ENCODE measurements around the gene EDEM2.
A peak's percentile ranks its signal among the peaks of the same experiment; 100 is the strongest.
"Not testable (repeated sequence)": the region's sequence is repeated elsewhere in the genome, so short reads cannot be mapped to it uniquely, and the experiment has no call there.

EDEM2 gene

GRCh38 chr20:35146920-35147574 lies at the start of gene EDEM2:
EDEM2 (minus strand) TSS chr20:35147336; CDS start chr20:35147258, 78 bp downstream.
- peak; percentile 91 for DNase-seq (ENCODE audit: low read depth)

- DNase-seq (ENCODE audit: low read depth), result no peak
Measured at GRCh38 chr20:35196313-35196712, 49.2 kb upstream of the EDEM2 start.

DNA sequence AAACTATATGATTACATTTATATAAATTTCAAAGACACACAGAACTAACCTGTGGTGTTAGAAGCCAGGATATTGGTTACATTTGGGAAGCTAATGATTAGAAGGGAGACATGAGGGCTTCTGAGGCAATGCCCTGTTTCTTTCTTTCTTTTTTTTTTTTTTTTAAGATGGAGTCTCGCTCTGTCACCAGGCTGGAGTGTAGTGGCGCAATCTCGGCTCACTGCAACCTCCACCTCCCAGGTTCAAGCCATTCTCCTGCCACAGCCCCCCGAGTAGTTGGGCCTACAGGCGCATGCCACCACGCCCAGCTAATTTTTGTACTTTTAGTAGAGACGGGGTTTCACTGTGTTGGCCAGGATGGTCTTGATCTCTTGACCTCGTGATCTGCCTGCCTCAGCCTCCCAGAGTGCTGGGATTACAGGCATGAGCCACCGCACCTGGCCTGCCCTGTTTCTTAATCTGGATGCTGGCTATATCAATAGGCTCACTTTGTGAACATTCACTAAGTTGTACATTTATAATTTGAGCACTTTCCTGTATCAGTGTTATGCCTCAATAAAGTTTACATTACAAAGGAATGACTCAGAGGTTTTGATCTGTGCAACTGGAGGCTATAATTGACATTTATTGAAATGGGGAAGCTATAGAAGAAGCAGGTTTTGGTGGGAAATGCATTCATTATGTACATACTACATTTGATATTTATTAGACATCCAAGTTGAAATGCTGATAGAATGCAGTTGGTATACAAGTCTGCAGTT lies 46.1 kb upstream of the EDEM2 start:
- not testable (repeated sequence) for DNase-seq (ENCODE audit: low read depth)

GRCh38 chr20:35192118-35192872 lies 45.2 kb upstream of the EDEM2 start:
- no peak for DNase-seq (ENCODE audit: low read depth)

DNA sequence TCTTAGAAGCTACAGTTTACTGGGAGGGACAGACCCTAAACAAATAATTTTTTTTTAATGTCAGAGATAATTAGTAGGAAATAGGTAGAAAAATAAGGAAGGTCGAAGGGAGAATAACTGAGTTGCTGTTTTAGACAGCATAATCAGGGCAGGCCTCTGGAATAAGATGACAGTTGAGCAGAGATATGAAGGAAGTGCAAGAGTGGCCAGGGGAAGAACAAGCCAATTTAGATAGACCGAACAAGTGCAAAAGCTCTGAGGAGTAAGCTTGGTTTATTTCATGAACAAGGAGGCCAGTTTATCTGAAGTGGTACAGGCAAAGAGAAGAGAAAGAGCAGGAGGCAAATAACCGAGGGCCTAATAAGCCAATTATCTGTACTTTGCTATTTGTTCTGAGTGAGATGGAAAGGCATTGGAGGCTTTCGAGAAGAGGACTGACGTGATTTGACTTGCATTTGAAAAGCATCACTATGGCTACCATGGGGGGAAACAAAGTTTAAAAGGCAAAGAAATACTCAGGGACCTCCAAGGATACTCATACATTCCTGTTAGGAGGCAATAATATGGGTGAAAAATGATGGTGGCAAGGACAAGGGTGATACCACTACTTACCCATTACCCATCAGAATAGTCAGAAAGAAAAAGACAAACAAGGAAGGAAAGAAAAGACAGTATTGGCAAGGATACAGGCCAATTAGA lies 44.4 kb upstream of the EDEM2 start:
- DNase-seq (ENCODE audit: low read depth), result no peak

DNA sequence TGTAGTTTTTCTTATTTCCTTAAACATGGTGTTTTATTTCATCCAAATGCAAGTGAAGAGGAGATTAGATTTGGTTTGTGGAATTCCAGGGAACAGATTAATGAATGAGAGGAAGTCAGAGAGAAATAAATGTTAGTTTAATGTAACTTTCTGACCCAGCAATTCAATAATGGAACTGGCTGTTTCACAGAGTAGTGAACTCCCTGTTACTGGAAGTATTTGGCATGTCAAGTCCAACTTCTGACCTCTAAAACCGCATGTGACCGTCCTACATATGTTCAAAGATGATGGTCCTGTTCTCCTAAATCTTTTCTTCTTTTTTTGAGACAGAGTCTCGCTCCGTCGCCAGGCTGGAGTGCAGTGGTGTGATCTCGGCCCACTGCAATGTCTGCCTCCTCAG lies 43.4 kb upstream of the EDEM2 start:
- DNase-seq (ENCODE audit: low read depth), result no peak

GRCh38 chr20:35189223-35189622 lies 42.1 kb upstream of the EDEM2 start:
- not testable (repeated sequence) for DNase-seq (ENCODE audit: low read depth)

DNA sequence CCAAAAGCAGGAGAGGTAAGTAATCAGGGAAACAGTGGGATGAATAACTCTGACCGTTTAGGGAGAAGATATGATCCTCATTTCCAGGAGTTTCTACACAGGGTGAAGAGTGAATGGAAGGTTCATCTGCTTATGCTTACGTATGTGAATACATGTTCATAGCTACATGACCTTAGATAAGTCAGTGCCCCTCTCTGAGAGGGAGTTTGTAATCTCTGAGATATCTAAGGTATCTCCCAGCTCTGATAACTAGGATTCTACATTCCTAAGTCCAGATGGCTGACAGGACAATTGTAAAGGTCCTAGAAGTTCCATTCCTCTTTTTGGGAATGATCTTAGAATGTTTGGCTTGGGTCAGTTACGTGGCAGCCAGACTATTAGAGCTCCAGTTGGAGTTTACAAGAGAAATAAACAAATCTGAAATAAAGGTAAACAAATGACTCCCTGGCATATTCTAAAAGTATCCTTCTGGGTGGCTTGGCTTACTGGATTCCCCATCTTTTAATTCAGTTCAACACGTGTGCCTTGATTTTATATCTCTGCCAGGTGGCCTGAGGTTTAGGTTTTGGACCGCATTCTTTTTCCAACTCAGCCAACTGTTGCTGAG lies 40.6 kb upstream of the EDEM2 start:
- DNase-seq (ENCODE audit: low read depth), result no peak

DNA sequence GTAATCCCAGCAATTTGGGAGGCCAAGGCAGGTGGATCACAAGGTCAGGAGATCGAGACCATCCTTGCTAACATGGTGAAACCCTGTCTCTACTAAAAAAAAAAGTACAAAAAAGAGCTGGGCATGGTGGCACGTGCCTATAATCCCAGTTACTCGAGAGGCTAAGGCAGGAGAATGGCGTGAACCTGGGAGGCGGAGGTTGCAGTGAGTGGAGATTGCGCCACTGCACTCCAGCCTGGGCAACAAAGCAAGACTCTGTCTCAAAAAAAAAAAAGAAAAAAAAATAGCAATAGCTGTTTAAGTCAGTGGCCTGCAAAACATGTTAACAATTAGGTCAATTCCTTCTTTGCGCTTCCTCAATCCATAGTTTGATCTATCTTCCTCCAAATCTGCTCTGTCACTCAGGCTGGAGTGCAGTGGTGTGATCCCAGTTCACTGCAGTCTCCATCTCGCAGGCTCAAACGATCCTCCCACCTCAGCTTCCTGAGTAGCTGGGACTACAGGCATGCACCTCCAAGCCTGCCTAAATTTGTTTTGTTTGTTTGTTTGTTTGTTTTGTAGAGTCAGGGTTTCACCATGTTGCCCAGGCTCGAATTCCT lies 39.7 kb upstream of the EDEM2 start:
- DNase-seq (ENCODE audit: low read depth), result not testable (repeated sequence)

- DNase-seq (ENCODE audit: low read depth), result no peak
Measured at GRCh38 chr20:35181731-35182130, 34.6 kb upstream of the EDEM2 start.

- DNase-seq (ENCODE audit: low read depth), result no peak
Measured at GRCh38 chr20:35180266-35180665, 33.1 kb upstream of the EDEM2 start.

- DNase-seq (ENCODE audit: low read depth), result no peak
Measured at GRCh38 chr20:35179292-35180212, 32.4 kb upstream of the EDEM2 start.

GRCh38 chr20:35176132-35176531 lies 29.0 kb upstream of the EDEM2 start:
- DNase-seq (ENCODE audit: low read depth), result no peak

DNA sequence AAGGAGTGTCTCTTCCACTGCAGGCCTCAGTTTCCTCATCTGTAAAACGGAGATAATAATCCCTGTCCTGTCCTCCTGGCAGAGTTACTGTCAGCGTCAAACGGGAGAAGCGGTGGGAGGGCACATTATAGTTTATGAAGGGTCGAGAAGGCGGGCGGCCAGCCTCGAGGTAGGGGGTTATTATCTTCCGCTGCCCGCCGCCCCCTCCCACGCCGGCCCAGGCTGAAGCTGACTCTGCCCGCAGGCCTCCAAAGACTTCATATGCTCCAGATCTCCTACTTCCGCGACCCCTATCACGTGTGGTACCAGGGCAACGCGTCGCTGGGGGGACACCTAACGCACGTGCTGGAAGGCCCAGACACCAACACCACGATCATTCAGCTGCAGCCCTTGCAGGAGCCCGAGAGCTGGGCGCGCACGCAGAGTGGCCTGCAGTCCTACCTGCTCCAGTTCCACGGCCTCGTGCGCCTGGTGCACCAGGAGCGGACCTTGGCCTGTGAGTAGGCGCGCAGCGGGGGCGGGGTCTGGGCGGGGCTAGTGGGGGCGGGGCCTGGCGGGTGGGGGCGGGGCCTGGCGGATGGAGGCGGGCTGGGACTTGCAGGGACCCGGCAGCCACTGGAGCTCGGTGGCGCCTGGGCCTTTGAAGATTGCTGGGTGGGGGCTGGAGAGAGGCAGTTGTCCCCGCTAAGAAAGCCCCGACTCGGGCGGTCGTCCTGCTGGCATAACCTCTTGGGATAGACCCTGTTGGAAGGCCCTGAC lies 27.5 kb upstream of the EDEM2 start:
- DNase-seq (ENCODE audit: low read depth), result no peak

DNA sequence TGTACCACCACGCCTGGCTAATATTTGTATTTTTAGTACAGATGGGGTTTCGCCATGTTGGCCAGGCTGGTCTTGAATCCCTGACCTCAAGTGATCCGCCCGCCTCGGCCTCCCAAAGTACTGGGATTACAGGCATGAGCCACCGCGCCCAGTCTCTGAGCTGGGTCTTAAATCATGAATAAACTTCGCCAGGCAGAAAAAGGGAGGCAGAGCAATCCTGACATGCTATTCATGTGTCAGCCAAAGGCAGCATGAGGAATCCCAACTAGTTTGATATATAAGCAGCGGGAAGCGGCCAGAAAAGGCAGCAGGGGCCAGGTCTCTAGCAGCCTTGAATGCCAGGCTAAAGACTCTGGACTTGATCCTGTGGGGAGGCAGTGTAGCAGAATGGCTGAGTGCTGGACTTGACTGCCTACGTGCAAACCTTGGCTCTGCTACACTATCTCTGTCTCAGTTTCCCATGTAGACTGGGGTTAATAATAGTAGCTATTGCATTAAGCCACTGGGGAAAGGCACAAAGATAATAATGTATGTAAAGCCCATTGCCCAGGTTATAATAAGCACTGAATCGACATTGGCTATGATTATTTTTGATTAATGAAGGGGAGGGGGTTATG lies 26.5 kb upstream of the EDEM2 start:
- DNase-seq (ENCODE audit: low read depth), result no peak

DNA sequence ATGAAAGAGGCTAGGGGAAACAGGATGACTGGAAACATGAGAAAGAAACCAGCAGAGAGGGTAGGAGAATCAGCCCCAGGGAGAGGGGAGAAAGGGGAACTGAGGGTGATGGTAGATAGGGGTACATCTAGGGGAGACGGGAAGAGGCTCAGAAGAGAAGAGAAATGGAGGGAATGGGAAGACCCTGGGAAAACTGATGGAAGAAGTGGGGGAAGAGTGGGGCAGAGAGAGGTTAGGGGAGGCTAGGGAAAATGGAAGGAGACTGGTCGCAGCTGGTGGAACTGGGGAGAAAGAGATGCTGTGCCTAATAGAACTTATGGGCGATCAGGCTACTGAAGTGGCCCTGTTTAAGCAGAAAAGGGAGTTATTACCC lies 25.3 kb upstream of the EDEM2 start:
- DNase-seq (ENCODE audit: low read depth), result no peak

- no peak for DNase-seq (ENCODE audit: low read depth)
Measured at GRCh38 chr20:35171753-35172433, 24.8 kb upstream of the EDEM2 start, which contains the start of gene PROCR. PROCR (plus strand) TSS chr20:35172072; CDS start chr20:35172155, 83 bp downstream.

DNA sequence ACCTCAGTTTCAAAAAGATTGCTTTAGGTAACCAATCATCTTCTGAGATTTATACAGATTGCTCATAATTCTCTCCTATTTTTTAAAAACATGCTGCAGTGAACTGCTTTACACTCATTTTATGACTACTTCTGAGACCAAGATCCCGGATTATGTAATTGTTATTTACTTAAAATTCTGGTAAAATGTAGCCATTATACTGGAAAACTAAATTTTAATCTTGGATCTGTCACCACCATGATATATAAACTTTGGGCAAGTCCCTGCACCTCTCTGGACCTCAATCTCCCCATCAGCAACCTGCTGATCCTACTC lies 24.3 kb upstream of the EDEM2 start:
- no peak for DNase-seq (ENCODE audit: low read depth)
